Glomerular visceral epithelial cell (primary cell): ENCODE measurements around the gene NLGN1.
"Not testable (repeated sequence)": the region's sequence is repeated elsewhere in the genome, so short reads cannot be mapped to it uniquely, and the experiment has no call there.

Source experiments
- DNase-seq: peaks from one replicate; pipeline ENCODE4 v3.0.0-alpha.2; 2016; ENCODE audit errors: extremely low spot score

The NLGN1 gene

DNA sequence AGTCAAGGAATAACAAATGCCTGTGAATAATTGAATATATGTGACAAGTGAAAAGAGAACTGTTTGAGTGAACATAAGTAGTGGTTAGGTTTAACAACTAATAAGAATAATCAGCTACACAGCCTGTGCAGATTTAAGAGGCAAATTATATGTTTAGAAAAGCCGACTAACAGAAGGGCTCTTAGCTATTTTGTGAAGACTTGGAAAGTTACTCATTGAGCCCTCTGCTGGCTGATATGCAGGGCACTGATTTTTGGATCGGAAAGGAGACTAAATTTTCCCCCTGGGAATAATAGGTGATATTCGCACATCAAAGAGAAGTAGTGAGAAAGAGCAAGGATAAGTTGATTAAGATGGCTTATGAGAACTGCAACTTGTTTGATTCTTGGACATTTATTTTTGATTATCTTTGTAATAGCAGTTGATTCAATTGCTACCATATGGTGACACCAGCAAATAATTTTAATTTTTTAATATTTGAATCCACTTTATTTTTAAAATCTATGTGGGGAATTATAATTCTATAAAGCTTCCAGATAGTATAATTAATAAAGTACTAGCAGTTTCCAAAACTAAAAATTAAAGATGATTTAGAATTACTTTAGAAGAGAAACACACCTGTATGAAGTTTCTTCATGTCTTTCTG lies 156.2 kb downstream of the NLGN1 start:
- DNase-seq = peak; percentile 36

DNA sequence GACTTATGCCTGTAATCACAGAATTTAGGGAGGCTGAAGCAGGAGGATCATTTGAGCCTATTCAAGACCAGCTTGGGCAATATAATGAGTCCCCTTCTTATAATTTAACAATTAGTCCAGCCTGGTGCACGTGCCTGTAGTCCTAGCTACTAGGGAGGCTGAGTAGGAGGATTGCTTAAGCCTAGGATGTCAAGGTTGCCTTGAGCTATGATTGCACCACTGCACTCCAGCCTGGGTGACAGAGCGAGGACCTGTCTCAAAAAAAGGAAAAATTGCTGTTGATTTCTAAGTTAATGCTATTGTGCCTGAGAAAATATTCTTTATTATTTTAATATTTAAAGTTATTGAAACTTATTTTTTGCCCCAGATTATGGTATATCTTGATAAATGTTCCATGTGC lies 159.0 kb downstream of the NLGN1 start:
- no peak for DNase-seq

- DNase-seq = no peak
These were observed 170.5 kb downstream of the NLGN1 start for GRCh38 chr3:173567997-173568396.

DNA sequence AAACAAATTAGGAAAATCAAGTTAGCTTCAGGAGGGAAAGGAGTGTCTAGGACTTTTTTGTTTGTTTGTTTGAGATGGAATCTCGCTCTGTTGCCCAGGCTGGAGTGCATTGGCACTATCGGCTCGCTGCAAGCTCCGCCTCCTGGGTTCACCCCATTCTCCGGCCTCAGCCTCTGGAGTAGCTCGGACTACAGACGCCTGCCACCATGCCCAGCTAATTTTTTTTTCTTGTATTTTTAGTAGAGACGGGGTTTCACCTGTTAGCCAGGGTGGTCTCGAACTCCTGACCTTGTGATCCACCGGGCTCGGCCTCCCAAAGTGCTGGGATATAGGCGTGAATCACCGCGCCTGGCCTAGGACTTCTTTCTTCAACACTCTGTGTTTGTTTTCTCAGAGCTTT lies 171.1 kb downstream of the NLGN1 start:
- DNase-seq = no peak

DNA sequence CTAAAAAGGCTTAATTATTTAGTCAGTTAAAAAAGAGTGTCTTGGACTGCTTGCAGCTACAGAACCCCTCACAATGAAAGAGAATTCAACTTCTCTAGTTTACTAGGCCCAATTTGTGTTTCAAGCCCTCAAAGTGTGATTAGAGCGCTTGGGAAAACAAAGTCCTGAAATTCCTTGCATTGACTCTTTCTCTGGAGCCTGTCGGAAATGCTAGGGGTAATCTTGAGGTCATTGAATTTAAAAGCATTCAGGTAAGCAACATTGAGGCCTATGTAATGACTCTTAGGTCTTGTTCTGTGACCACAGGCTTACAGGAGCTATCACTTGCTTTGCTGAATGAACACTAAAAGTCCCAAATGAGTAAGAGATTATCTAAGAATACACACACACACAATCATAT lies 186.0 kb downstream of the NLGN1 start:
- no peak for DNase-seq

DNA sequence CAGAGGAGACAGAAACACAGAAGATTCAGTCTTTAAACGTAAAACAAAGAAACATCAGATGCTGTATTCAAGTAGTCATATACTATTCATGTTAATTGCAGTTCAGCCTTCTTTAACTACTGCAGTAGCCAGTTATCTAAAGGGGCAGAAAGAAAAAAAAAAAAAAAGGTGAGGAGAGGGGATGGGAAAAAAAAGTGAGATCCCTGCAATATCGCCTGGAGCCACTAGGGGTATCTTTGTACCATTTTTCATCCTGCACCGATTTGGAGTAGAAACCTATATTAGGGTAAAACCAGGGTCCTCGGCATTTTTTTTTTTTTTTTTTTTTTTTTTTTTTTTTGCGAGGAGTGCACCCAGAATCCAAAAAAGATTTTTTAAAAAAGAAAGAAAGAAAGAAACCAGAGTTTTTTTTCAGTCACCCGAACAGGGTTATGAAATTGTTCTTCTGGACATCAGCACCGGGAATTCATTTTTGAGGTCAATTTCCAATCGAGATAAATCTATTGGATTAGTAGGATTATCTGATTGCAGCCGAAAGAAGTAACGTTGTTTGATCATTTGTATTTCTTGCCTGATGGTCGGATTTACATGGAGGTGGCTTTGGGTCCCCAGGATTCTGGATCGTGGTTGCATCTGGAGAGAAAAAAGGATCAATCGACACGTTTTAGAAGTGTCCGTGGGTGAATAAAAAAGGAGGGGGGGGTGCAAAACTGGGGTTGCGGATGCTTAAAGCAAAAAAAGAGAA lies 186.7 kb downstream of the NLGN1 start:
- DNase-seq = peak; percentile 42

DNA sequence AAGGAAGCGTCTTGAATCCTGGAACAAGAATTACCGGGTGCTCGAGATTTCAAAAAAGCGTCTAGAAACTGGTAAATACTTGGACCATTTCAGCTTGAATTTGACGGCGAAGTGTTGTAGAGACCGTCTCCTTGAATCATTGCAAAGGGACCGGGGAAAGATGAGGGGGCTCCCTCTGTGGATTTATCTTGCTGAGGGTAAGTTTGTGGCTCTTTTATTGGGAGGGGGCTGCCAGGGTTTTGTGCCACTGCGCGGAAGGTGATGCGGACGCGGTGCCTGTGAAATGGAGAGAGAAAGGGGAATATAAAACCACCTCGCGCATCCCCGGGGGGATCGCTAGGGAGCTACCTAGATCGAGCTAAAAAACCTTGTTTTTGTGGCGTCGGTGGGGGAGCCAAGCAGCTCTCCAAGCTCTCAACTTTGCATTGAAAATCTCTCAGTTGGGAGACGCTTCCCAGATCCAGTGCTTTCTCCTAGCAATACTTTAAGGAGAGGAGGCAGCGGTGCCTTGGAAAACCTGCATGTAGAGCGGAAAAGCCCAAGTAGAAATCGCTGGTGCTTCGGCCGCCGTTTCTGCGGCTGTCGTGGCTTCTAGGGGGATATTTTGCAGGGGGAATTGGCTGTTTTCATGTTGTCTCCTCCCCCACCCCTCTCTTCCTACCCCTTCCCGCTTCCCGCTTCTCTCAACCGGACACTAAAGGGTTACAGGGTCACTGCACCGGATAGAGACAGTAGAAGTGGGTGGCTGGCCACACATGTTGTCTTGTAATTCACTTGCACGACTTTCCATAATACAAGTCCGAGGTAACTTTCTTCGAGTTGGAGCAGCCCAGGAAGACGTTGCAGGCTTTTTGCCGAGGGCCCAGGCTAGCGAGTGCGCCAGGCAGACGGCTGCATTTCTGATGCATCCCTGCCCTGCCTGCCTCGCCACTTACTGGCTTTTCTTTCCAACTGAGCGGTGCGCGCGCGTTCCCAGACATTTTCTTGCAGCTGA lies 187.6 kb downstream of the NLGN1 start:
- DNase-seq = peak; percentile 62

- DNase-seq = peak; percentile 23
These were observed 188.6 kb downstream of the NLGN1 start for GRCh38 chr3:173586166-173586565.

- DNase-seq = no peak
These were observed 189.5 kb downstream of the NLGN1 start for GRCh38 chr3:173587055-173587454.

DNA sequence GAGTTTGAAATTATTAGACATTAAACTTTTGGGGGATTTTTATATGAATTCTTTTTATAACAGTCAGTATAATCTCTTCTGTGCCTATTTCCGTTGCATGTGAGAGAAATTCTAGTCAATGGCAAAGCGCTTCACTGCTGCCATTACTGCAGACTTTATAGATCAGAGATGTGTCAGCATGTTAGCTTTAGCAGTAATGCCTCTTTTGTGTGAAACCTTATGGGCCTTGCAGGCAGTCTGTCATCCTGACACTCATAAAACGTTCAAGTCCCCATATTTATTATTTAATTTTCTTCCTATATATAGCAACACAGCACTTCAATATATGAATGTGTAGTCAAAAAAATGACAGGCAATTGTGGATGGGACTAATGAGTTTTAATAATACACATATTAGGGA lies 191.0 kb downstream of the NLGN1 start:
- no peak for DNase-seq

GRCh38 chr3:173589116-173589515 lies 191.6 kb downstream of the NLGN1 start:
- DNase-seq = no peak

DNA sequence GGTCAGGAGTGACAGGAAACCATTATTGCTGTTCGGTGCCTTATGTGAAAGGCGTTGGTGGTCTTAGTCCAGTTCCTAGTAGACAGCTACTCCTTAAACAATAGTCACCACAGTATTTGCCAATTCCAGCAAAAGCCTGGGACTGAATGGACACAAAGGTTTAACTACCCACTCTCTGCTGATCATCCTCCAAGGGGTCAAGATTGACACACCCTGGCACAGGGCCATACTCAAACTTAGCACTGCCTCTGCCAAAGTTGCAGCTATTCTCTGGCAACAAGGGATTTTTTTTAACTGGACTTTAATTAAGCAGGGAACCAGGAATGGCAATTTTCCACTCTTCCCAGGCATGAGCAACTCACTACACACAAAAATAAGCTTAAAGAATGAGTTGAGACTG lies 193.9 kb downstream of the NLGN1 start:
- DNase-seq = no peak

GRCh38 chr3:173594881-173595280 lies 197.3 kb downstream of the NLGN1 start:
- DNase-seq = not testable (repeated sequence)

- no peak for DNase-seq
These were observed 202.1 kb downstream of the NLGN1 start for GRCh38 chr3:173599673-173600072.

DNA sequence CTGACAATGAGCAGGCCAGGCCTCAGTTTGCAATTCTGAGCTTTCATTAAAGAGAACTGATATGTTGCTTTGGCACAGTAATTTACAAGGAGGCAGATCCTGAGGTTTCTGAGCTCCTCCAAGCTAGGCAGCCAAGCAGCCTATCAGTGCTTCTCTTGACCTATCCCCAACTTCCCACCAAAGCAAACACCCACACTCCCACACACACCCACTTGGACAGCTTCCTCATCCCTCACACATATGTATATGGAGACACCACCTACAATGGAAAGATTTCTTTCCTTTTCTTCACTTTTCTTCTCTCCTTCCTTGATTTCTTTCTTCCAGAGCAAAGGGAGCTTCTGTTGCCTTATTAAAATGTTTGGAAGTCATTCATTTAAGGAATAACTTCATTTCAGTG lies 217.0 kb downstream of the NLGN1 start:
- DNase-seq = no peak

DNA sequence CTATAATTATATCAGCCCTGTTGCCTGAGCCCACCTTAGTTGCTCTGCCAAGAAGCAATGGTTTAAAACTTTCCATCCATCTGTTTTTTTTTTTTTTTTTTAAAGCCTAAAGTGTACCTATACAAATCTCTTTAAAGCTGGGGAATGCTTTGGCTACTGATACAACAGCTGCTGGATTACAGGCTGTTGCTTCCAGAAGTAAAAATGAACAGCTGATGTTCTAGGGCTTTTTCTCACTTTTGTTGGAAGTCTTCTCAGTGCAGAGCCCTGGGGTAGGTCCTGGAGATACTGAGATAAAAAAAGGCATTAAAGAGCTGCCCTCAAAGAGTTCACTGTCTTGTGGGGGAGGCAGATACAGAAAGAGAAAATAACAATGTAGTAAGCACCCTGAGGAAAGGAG lies 218.1 kb downstream of the NLGN1 start:
- DNase-seq = no peak

DNA sequence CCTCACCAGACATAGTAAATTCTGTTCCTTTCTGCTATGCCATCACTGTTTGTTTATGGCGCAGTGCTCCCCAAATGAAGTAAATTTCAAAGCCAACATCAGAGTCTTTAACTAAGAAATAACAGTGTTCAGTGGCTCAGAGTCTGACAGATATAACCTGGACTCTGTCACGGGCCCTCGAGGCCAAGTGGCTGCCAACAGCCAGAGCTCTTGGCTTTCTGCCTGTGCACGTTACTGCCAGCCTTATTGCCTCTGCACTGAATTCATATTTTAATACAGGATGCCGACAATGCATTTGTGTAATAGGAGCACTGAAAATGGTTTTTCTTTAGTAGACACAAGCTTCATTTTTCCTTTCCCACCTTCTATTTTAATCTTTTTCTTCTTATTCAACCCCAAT lies 219.9 kb downstream of the NLGN1 start:
- no peak for DNase-seq

GRCh38 chr3:173618148-173618547 lies 220.6 kb downstream of the NLGN1 start:
- DNase-seq = no peak

DNA sequence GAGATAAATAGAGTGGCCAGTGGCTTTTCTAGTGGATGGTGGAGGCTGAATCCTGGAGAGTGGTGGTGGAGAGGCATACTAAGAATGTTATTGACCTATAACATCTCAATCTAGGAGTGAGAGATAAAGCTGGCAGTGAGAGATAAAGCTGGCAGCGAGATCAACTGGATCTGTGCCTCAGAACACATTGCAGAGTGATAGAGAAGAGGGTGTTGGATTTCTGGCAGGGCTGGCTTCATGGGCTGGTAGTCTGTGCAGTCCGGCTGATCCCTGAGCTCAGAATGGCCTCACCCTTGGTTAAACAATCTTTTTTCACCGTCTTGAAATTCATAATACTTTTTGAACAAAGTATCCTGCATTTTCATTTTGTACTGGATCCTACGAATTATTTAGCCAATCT lies 221.2 kb downstream of the NLGN1 start:
- DNase-seq = no peak

- DNase-seq = no peak
These were observed 224.6 kb downstream of the NLGN1 start for GRCh38 chr3:173622166-173622565.

GRCh38 chr3:173624086-173624485 lies 226.5 kb downstream of the NLGN1 start:
- peak; percentile 1 for DNase-seq

DNA sequence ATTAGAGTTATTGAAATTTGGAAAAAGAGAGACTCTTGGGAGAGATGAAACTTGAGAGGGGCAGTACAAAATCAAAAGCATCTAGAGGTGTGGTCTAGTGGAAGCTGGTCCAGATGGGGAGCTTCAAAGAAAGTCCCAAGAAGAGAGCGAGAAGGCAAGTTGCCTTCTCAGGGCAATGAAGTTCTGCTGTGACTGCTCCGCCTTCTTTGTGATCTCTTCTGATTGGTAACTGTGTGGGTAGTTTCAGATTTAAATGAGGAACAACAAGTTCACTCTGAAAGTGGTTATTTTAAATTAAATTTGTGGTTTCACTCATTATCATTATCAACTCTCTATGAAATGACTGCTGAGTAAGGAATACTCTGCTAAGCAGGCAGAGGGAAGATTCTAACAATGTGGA lies 233.3 kb downstream of the NLGN1 start:
- DNase-seq = no peak
